ENCODE data around the gene IQCE.
"Not testable (repeated sequence)": the region's sequence is repeated elsewhere in the genome, so short reads cannot be mapped to it uniquely, and the experiment has no call there.

The IQCE gene

DNA sequence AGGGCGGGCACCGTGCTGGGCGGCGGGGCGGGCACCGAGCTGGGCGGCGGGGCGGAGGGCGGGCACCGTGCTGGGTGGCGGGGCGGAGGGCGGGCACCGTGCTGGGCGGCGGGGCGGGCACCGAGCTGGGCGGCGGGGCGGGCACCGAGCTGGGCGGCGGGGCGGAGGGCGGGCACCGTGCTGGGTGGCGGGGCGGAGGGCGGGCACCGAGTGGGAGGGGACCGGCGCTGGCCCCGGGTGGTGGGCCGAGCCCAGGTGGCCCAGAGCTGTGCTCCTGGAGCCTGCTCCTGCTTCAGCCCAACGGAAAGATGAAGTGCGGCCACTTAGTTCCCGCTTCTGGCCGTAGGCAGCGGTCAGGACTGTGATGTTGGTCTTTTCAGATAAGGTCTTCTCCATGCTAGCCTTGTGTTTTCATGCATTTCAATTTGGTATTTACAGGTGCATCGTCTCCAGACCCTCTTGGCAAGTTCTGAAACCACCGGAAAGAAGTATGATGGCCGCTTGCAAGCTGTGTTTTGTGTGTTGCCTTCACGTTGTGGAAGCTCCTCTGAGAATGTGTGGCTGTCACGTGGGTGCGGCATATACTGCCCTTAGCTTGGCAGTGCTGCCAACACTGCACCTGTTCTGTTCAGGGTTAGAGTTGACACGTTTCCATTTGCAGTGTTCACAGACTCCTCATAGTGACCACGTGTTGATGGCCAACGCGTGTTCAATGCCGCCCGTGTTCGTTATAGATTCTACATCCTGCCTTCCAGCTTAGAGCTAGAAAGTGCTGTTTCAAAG is 25.2 kb downstream of the IQCE start:
- Histone ChIP-seq H3K9ac (ENCODE audit: low read depth, low read length) (no peak overlapping the region), H3K36me3 (ENCODE audit: insufficient read depth, low read length) (no peaks in the 10 kb centered on the region; the same call in 1 of the 2 replicates), H3K4me1 (ENCODE audit: insufficient read depth, low read length) (no peaks in the 10 kb centered on the region), H3K9me3 (ENCODE audit: control insufficient read depth, insufficient read depth, low read length) (no peaks in the 10 kb centered on the region)

DNA sequence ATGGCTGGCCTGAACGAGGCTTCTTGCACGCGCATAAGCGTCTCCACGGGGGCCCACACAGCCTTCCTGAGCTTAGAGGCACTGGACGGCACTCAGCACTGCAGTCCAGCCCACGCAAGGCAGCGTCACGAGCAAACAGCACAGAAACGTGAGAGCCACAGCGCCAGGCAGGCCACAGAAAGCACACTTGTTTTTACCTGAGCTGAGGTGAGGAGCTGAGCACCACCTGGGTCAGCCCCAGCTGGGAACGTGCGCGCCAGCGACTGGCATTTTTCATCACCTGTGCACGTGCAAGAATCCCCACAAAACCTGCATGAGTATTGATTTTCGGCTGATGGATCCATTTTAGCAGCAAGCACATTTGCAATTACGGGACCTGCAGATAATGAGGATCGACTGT is 26.7 kb downstream of the IQCE start:
- Histone ChIP-seq H3K9ac (ENCODE audit: low read depth, low read length) (no peak overlapping the region), H3K36me3 (ENCODE audit: insufficient read depth, low read length) (no peaks in the 10 kb centered on the region; the same call in 1 of the 2 replicates), H3K9me3 (ENCODE audit: control insufficient read depth, insufficient read depth, low read length) (no peaks in the 10 kb centered on the region), H3K4me1 (ENCODE audit: insufficient read depth, low read length) (no peaks in the 10 kb centered on the region)

GRCh38 chr7:2586326-2587020 is 27.7 kb downstream of the IQCE start:
- no peaks in the 10 kb centered on the region for H3K4me1 ChIP-seq (ENCODE audit: insufficient read depth, low read length)
- H3K36me3 ChIP-seq (ENCODE audit: insufficient read depth, low read length) = no peaks in the 10 kb centered on the region; the same call in 1 of the 2 replicates
- H3K9ac ChIP-seq (ENCODE audit: low read depth, low read length) = no peak overlapping the region
- no peaks in the 10 kb centered on the region for H3K9me3 ChIP-seq (ENCODE audit: control insufficient read depth, insufficient read depth, low read length)

DNA sequence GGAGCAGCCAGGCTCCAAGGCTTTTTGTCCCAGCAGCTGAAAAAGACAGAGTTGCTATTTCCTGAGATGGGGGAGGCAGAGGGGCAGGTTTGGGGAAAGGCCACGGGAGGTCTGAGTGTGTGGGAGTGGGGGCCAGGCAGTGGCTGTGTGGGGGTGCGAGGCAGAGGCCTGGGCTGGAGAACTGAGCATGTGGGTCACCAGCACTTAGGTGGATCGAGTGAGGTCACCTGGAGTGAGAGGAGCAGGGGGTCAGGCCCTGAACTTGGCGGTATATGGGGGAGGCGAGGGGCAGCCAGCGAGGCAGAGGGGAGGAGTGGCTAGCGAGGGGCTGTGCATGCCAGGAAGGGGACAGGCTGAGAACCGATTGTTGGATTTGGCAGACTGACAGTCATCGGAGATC is 28.4 kb downstream of the IQCE start:
- Histone ChIP-seq H3K4me1 (ENCODE audit: insufficient read depth, low read length) (no peaks in the 10 kb centered on the region), H3K36me3 (ENCODE audit: insufficient read depth, low read length) (no peaks in the 10 kb centered on the region; the same call in 1 of the 2 replicates), H3K9ac (ENCODE audit: low read depth, low read length) (no peak overlapping the region), H3K9me3 (ENCODE audit: control insufficient read depth, insufficient read depth, low read length) (no peaks in the 10 kb centered on the region)

DNA sequence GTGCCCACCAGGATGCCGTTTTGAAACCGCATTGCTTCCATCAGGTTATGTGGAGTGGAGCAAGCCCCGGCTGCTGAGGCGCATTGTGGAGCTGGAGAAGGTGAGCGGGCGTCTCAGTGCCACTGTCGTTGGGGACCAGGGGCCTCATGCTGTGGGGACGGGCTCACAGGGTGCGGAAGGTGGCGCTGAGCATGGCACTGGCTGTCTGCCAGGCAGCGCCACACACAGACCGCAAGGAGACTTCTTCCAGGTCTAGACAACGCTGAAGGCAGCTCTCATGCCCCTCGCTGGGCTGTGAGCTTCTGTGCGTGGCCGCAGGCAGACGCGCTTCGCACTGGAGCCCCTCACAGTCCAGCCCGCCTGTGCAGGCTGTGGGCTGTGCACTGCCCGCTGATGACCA is 29.0 kb downstream of the IQCE start:
- Histone ChIP-seq H3K9me3 (ENCODE audit: control insufficient read depth, insufficient read depth, low read length) (no peaks in the 10 kb centered on the region), H3K36me3 (ENCODE audit: insufficient read depth, low read length) (no peaks in the 10 kb centered on the region; the same call in 1 of the 2 replicates), H3K4me1 (ENCODE audit: insufficient read depth, low read length) (no peaks in the 10 kb centered on the region), H3K9ac (ENCODE audit: low read depth, low read length) (no peak overlapping the region)

GRCh38 chr7:2589341-2589740 is 30.6 kb downstream of the IQCE start:
- no peaks in the 10 kb centered on the region for H3K4me1 ChIP-seq (ENCODE audit: insufficient read depth, low read length)
- H3K36me3 ChIP-seq (ENCODE audit: insufficient read depth, low read length) = no peaks in the 10 kb centered on the region; the same call in 1 of the 2 replicates
- H3K9ac ChIP-seq (ENCODE audit: low read depth, low read length) = no peak overlapping the region
- no peaks in the 10 kb centered on the region for H3K9me3 ChIP-seq (ENCODE audit: control insufficient read depth, insufficient read depth, low read length)

DNA sequence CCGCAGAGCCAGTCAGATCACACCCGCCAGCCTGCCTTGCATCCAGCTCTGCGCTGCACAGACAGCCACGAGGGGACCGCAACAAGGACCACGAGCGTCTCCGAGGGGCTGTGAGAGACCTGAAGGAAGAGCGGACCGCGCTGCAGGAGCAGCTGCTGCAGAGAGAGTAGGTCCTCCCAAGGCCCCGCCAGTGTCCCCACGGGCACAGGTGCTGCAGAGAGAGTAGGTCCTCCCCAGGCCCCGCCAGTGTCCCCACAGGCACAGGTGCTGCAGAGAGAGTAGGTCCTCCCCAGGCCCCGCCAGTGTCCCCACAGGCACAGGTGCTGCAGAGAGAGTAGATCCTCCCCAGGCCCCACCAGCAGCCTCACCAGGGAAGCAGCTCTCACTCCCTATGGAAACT is 31.2 kb downstream of the IQCE start:
- not testable (repeated sequence) for H3K9me3 ChIP-seq (ENCODE audit: control insufficient read depth, insufficient read depth, low read length); H3K9ac ChIP-seq (ENCODE audit: low read depth, low read length); H3K36me3 ChIP-seq (ENCODE audit: insufficient read depth, low read length); H3K4me1 ChIP-seq (ENCODE audit: insufficient read depth, low read length)

GRCh38 chr7:2592375-2592865 is 33.6 kb downstream of the IQCE start:
- Histone ChIP-seq H3K4me1 (ENCODE audit: insufficient read depth, low read length) (no peaks in the 10 kb centered on the region), H3K9ac (ENCODE audit: low read depth, low read length) (no peak overlapping the region), H3K9me3 (ENCODE audit: control insufficient read depth, insufficient read depth, low read length) (no peaks in the 10 kb centered on the region), H3K36me3 (ENCODE audit: insufficient read depth, low read length) (no peaks in the 10 kb centered on the region)

DNA sequence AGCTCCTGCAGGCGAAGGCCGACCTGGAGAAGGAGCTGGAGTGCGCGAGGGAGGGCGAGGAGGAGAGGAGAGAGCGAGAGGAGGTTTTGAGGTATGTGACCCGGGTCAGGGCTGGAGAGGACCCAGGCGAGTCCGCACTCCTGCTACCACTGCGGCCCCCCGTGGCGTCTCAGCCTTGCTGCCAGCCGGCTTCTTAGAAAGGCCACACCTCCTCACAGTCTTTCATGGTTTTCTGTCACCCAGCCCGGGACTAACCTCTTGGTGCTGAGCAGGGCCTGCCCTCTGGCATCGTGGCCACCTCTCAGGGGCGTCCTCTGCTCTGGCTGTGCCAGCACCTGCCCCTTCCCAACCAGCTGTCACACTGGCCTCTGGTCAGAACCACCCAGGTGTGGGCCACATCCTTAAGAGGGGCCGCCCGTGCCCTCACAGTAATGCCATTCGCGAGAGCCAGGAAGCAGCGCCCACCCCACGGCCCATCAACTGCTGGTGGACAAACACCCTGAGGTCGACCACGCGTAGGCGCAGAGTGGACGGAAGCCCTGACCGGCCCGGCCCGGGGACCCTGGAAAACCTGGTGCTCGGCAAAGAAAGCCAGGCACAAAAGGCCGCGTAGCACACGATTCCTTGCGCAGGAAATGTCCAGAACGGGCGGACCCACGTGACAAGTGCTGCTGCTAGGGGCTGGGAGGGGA is 34.4 kb downstream of the IQCE start:
- Histone ChIP-seq H3K9me3 (ENCODE audit: control insufficient read depth, insufficient read depth, low read length) (no peaks in the 10 kb centered on the region), H3K4me1 (ENCODE audit: insufficient read depth, low read length) (no peaks in the 10 kb centered on the region), H3K36me3 (ENCODE audit: insufficient read depth, low read length) (no peaks in the 10 kb centered on the region), H3K9ac (ENCODE audit: low read depth, low read length) (no peak overlapping the region)

DNA sequence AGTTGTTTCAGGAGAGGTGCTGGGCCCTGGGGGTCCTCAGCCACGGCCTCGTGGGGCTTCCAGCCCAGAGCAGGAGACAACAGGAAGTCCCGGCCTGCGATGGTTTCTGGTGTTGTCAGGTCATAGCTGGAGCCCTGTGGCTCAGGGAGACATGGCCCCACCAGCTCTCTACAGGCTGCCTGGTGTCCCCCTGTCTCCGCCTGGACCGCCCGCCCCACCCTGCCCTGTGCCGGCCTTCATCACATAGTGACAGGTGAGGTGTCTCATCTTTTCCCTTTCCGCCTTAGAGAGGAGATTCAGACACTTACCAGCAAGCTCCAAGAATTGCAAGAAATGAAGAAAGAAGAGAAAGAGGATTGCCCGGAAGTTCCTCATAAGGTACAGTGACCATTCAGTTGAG is 35.8 kb downstream of the IQCE start:
- Histone ChIP-seq H3K4me1 (ENCODE audit: insufficient read depth, low read length) (no peaks in the 10 kb centered on the region), H3K36me3 (ENCODE audit: insufficient read depth, low read length) (no peaks in the 10 kb centered on the region), H3K9me3 (ENCODE audit: control insufficient read depth, insufficient read depth, low read length) (no peaks in the 10 kb centered on the region), H3K9ac (ENCODE audit: low read depth, low read length) (no peak overlapping the region)

DNA sequence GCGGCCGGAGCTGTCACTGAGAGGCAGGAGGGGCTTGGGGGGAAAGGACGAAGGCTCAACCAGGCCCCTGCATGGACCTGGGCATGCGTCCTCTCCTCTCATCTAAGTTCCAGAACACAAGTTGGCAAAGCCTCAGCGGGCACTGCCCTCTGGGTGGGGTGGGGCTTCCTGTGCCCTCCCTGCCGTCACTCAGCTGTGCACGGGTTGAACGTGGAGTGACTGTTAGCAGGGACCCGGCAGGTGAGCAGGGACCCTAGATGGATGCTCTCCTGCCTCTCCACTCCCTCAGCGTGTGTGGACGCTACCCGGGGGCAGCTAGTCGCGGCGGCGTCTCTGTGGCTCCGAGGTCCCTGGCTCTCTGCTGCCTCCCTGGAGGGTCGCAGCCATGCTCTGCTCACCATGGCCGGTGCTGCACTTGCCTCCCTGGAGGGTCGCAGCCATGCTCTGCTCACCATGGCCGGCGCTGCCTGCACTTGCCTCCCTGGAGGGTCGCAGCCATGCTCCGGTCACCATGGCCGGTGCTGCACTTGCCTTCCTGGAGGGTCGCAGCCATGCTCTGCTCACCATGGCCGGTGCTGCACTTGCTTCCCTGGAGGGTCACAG is 36.6 kb downstream of the IQCE start:
- no peaks in the 10 kb centered on the region for H3K36me3 ChIP-seq (ENCODE audit: insufficient read depth, low read length)
- H3K9ac ChIP-seq (ENCODE audit: low read depth, low read length) = no peak overlapping the region
- H3K4me1 ChIP-seq (ENCODE audit: insufficient read depth, low read length) = no peaks in the 10 kb centered on the region
- no peaks in the 10 kb centered on the region for H3K9me3 ChIP-seq (ENCODE audit: control insufficient read depth, insufficient read depth, low read length)

DNA sequence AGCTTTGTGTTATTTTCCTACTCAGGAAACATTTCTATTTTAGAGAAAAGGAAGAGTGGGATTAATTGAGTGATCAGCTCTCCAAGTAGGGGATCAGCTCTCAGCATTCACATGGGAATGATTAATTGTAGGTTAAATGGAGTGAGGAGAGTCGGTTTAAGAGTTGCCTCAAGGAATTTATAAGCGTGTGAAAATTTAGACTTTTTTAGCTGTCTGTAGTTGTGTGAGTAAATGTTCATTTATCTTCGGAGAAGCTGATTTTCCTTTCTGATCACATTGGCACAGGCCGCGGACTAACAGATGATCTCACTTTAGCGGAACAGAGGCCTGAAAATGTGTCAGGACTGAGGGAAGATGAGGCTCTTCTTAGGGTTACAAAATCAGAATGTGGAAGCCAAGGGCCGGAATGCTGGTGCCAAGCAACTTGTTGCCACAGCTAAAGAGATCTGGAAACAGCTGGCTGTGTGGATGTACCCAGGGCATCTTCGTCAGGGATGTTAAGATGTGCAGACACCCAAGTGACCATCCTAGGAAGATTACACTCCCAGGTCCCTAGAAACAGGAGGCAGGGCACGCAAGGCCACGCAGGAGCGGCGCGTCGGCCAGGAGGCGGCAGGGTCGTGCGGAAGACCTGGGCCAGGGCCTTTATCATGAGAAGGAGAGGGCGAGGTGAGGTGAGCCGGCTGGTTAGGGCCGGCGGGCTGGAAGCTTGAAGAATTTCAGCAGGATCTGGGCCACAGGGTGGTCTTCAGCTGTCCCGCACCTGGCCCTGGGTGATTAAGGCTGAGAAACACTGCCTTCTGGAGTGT is 37.9 kb downstream of the IQCE start:
- Histone ChIP-seq H3K36me3 (ENCODE audit: insufficient read depth, low read length) (no peaks in the 10 kb centered on the region), H3K9ac (ENCODE audit: low read depth, low read length) (no peak overlapping the region), H3K9me3 (ENCODE audit: control insufficient read depth, insufficient read depth, low read length) (no peaks in the 10 kb centered on the region), H3K4me1 (ENCODE audit: insufficient read depth, low read length) (no peaks in the 10 kb centered on the region)

- no peaks in the 10 kb centered on the region for H3K4me1 ChIP-seq (ENCODE audit: insufficient read depth, low read length)
- H3K9ac ChIP-seq (ENCODE audit: low read depth, low read length) = no peak overlapping the region
- H3K36me3 ChIP-seq (ENCODE audit: insufficient read depth, low read length) = no peaks in the 10 kb centered on the region
- no peaks in the 10 kb centered on the region for H3K9me3 ChIP-seq (ENCODE audit: control insufficient read depth, insufficient read depth, low read length)
These were observed 38.5 kb downstream of the IQCE start for GRCh38 chr7:2597273-2597640.
